GM23338 (cell line): ENCODE data around the gene GALR2. TPM values are rescaled to one million over a fixed set of nuclear protein-coding genes. Genes with fewer than 3 reads are reported as not detected.

ENCODE experiments used
- ATAC-seq: fragments of 200-7000 bp; cut with Tn5 transposase; 3 replicates; pipeline ENCODE4 v1.9.1; 2020
- DNase-seq: peaks from one replicate; pipeline ENCODE4 v3.0.0-alpha.2; 2015; ENCODE audit warnings: low spot score
- H2AFZ ChIP-seq: fragments of 200-600 bp; sonication (generic); 2 replicates; pipeline ENCODE4 v1.8.0; 2016; ENCODE audit warnings: antibody characterized with exemption, mild to moderate bottlenecking, moderate library complexity
- H3F3A ChIP-seq: fragments of 200-600 bp; sonication (generic); replicated peaks from 2 replicates; pipeline ENCODE4 v1.8.0; 2017; ENCODE audit warnings: antibody characterized with exemption, mixed run types, low read depth
- H3K27ac ChIP-seq: fragments of 200-600 bp; sonication (generic); 2 replicates; pipeline ENCODE4 v1.6.1; 2016; ENCODE audit warnings: low read depth
- H3K27me3 ChIP-seq: fragments of 200-600 bp; sonication (generic); 2 replicates; pipeline ENCODE4 v1.8.0; 2016; ENCODE audit warnings: mild to moderate bottlenecking, mixed run types, moderate library complexity; ENCODE audit not compliant: insufficient read depth
- H3K36me3 ChIP-seq: fragments of 200-600 bp; sonication (generic); 2 replicates; pipeline ENCODE4 v1.8.0; 2016; ENCODE audit warnings: mild to moderate bottlenecking; ENCODE audit not compliant: insufficient read depth
- H3K4me1 ChIP-seq: fragments of 200-600 bp; sonication (generic); 2 replicates; pipeline ENCODE4 v1.8.0; 2016; ENCODE audit warnings: mild to moderate bottlenecking, moderate library complexity; ENCODE audit not compliant: insufficient read depth
- H3K4me2 ChIP-seq: fragments of 200-600 bp; sonication (generic); 2 replicates; pipeline ENCODE4 v1.7.1; 2017; ENCODE audit warnings: mixed run types
- H3K4me3 ChIP-seq: fragments of 200-600 bp; sonication (generic); 2 replicates; pipeline ENCODE4 v1.6.1; 2016; ENCODE audit warnings: mixed run types
- H3K79me2 ChIP-seq: fragments of 200-600 bp; sonication (generic); replicated peaks from 2 replicates; pipeline ENCODE4 v1.8.0; 2017; ENCODE audit warnings: mild to moderate bottlenecking; ENCODE audit not compliant: insufficient read depth
- H3K9me2 ChIP-seq: fragments of 200-600 bp; sonication (generic); 2 replicates; pipeline ENCODE4 v1.8.0; 2017; ENCODE audit not compliant: insufficient read depth
- H4K20me1 ChIP-seq: fragments of 200-600 bp; sonication (generic); replicated peaks from 2 replicates; pipeline ENCODE4 v1.8.0; 2017; ENCODE audit warnings: mild to moderate bottlenecking; ENCODE audit not compliant: insufficient read depth
- H3K27ac Mint-ChIP-seq: 2 replicates; pipeline ENCODE4 v1.8.0; 2020; ENCODE audit warnings: inconsistent platforms, mild to moderate bottlenecking, moderate library complexity, mixed read lengths
- H3K27me3 Mint-ChIP-seq: 3 replicates; pipeline ENCODE4 v1.8.0; 2022; ENCODE audit warnings: low read depth, mild to moderate bottlenecking, moderate library complexity, mixed read lengths, inconsistent platforms; ENCODE audit not compliant: insufficient read depth, poor library complexity
- H3K36me3 Mint-ChIP-seq: 3 replicates; pipeline ENCODE4 v1.8.0; 2021; ENCODE audit warnings: low read depth, mild to moderate bottlenecking, inconsistent platforms, moderate library complexity, mixed read lengths
- H3K4me1 Mint-ChIP-seq: 3 replicates; pipeline ENCODE4 v1.8.0; 2020; ENCODE audit warnings: mild to moderate bottlenecking, inconsistent platforms, mixed read lengths
- H3K4me3 Mint-ChIP-seq: 3 replicates; pipeline ENCODE4 v1.8.0; 2021; ENCODE audit warnings: moderate library complexity, mild to moderate bottlenecking, inconsistent platforms, mixed read lengths
- H3K9me3 Mint-ChIP-seq: 3 replicates; pipeline ENCODE4 v1.8.0; 2020; ENCODE audit warnings: moderate library complexity, mild to moderate bottlenecking, inconsistent platforms, mixed read lengths
- CREB1 ChIP-seq: fragments of 250-450 bp; sonication (Bioruptor Pico); IDR thresholded peaks from 2 replicates; pipeline ENCODE4 v1.5.0; 2020; ENCODE audit warnings: low read depth, mild to moderate bottlenecking, moderate library complexity
- CTCF ChIP-seq, 2 experiments: fragments of 200-600 bp in 1 of 2; sonication (generic) in 1 of 2; conservative IDR thresholded peaks; 2 replicates each; pipeline versions ENCODE4 v1.5.1 to v1.6.1; 2016 to 2017; ENCODE audit warnings: antibody characterized with exemption in 2 of 2, low read depth in 2 of 2, mild to moderate bottlenecking in 2 of 2, moderate library complexity in 1 of 2
- ETS1 ChIP-seq: IDR thresholded peaks from 2 replicates; pipeline ENCODE4 v1.6.1; 2016; ENCODE audit warnings: antibody characterized with exemption
- EZH2 ChIP-seq: fragments of 200-600 bp; sonication (generic); IDR thresholded peaks from one replicate; pipeline ENCODE4 v1.8.0; 2017; ENCODE audit warnings: antibody characterized with exemption, mild to moderate bottlenecking, low read depth; ENCODE audit not compliant: unreplicated experiment
- EZH2phosphoT487 ChIP-seq: fragments of 200-600 bp; sonication (generic); IDR thresholded peaks from one replicate; pipeline ENCODE4 v1.8.1; 2018; ENCODE audit warnings: antibody characterized with exemption; ENCODE audit not compliant: unreplicated experiment
- JUNB ChIP-seq: IDR thresholded peaks from one replicate; pipeline ENCODE4 v1.6.1; 2016; ENCODE audit warnings: antibody characterized with exemption; ENCODE audit not compliant: unreplicated experiment
- NANOG ChIP-seq: IDR thresholded peaks from 2 replicates; pipeline ENCODE4 v1.6.1; 2016; ENCODE audit warnings: antibody characterized with exemption, borderline replicate concordance
- STAT1 ChIP-seq: IDR thresholded peaks from one replicate; pipeline ENCODE4 v1.6.1; 2016; ENCODE audit warnings: antibody characterized with exemption; ENCODE audit not compliant: unreplicated experiment
- ZNF331 ChIP-seq: fragments of 250-450 bp; sonication (Bioruptor Pico); IDR thresholded peaks from 2 replicates; pipeline ENCODE4 v1.5.0; 2020; ENCODE audit warnings: low read depth, mild to moderate bottlenecking, moderate library complexity
- polyA plus RNA-seq: library from polyadenylated mRNA; unstranded; fragments of >200 nt; fragmentation: Nextera tagmentation; extraction: Ambion mirVana; gene quantifications from 2 replicates; pipeline ENCODE4 v1.2.1, GENCODE V29; 2016
- total RNA-seq: library from RNA; depleted of rRNA; stranded (reverse); fragments of >200 nt; shearing (Covaris generic); gene quantifications from 2 replicates; pipeline ENCODE4 v1.2.3, GENCODE V29; 2014
- TF ChIP-seq, protein P1 (sequence below): IDR thresholded peaks from one replicate; pipeline ENCODE4 v1.6.1; 2018; ENCODE audit warnings: antibody characterized with exemption; ENCODE audit not compliant: unreplicated experiment

Gene GALR2
- total and polyA plus RNA-seq, 2 experiments from 2014 or later: 0.50 to 2.2 TPM

- TF ChIP-seq CTCF (conservative IDR thresholded peaks at IDR 0.05; ENCODE audit: low read depth in 2 of 2): no peak
- no peak for TF ChIP-seq NANOG
- no peak for TF ChIP-seq CREB1
Observed at GRCh38 chr17:76121932-76122430, 47.4 kb downstream of the GALR2 start (continued).

DNA sequence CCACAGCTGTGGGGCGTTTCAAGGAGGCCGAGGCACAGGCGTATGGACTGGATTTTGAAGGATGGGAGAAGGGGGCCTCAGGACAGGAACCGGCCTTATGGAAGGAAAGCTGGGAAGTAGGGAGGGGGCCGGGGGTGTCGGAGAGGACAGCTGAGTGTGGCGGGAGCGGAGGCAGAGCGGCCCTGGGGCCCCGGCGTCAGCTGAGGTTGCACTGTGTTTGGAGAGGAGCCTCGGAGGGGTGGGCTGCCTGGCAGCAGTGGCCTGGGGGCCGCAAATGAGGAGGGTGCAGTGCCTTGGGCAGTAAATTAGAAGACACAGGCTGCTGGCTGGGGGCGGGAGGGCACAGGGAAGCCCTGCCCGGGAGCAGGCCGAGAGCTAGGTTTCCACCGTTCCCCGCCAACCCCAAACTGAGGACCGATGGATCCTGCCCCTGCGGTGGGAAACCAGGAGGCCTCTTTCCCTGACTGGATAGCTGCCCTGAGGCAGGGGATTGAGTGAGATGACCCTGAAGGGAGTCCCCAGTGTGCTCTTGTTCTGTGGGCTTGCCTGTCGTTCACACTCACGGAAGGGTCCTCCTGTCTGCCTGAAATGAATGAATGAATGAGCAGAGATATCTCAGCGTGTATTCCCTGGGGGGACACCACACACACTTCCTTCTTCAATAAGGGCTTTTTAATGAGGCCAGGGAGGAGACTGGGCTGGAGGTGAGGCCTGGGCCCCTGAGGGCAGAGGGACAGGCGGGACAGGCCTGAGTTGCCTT, 48.0 kb downstream of the GALR2 start:
- DNase-seq (no peak), ATAC-seq (peak; percentile 1)
- H3K4me2 ChIP-seq: peak overlapping the region; percentile 78
- no peaks in the 10 kb centered on the region for H3K9me2 ChIP-seq
- 0 out of 2 replicates have a peak, but pooled peaks cover 4% of the 10 kb centered on the region for H3K27me3 ChIP-seq
- H3K9me3 Mint-ChIP-seq: no peaks in the 10 kb centered on the region; the same call in 2 of the 3 replicates
- H3K27ac Mint-ChIP-seq: peak overlapping the region; percentile 81
- H3K4me1 Mint-ChIP-seq: peaks cover 34% of the 10 kb centered on the region
- peaks cover 29% of the 10 kb centered on the region; the same call in 1 of the 2 replicates for H3K4me1 ChIP-seq
- peak overlapping the region; percentile 53 for H3K4me3 ChIP-seq
- no peaks in the 10 kb centered on the region for H3K36me3 Mint-ChIP-seq
- no peaks in the 10 kb centered on the region for H3K36me3 ChIP-seq
- no peaks in the 10 kb centered on the region for H4K20me1 ChIP-seq
- no peaks in the 10 kb centered on the region for H3K79me2 ChIP-seq
- H3K27me3 Mint-ChIP-seq: peaks cover 23% of the 10 kb centered on the region
- TF ChIP-seq EZH2 (no peak), CREB1 (no peak), JUNB (no peak)
- peak overlapping the region; percentile 63 for H2AFZ ChIP-seq
- H3K27ac ChIP-seq: no peak overlapping the region
- H3K4me3 Mint-ChIP-seq: peak overlapping the region; percentile 44; the same call in 2 of the 3 replicates
- peaks cover 19% of the 10 kb centered on the region for H3F3A ChIP-seq

- no peaks in the 10 kb centered on the region for H3K79me2 ChIP-seq
- no peak for ATAC-seq
- no peak overlapping the region for H3K4me3 ChIP-seq
- no peaks in the 10 kb centered on the region; the same call in 2 of the 3 replicates for H3K9me3 Mint-ChIP-seq
- H3K36me3 Mint-ChIP-seq: no peaks in the 10 kb centered on the region
- peaks cover 29% of the 10 kb centered on the region; the same call in 1 of the 2 replicates for H3K4me1 ChIP-seq
- no peak for TF ChIP-seq EZH2phosphoT487
- TF ChIP-seq STAT1: no peak
- no peak for TF ChIP-seq NANOG
- TF ChIP-seq EZH2: no peak
- TF ChIP-seq ETS1: no peak
- no peak for TF ChIP-seq CREB1
- TF ChIP-seq, protein P1, sequence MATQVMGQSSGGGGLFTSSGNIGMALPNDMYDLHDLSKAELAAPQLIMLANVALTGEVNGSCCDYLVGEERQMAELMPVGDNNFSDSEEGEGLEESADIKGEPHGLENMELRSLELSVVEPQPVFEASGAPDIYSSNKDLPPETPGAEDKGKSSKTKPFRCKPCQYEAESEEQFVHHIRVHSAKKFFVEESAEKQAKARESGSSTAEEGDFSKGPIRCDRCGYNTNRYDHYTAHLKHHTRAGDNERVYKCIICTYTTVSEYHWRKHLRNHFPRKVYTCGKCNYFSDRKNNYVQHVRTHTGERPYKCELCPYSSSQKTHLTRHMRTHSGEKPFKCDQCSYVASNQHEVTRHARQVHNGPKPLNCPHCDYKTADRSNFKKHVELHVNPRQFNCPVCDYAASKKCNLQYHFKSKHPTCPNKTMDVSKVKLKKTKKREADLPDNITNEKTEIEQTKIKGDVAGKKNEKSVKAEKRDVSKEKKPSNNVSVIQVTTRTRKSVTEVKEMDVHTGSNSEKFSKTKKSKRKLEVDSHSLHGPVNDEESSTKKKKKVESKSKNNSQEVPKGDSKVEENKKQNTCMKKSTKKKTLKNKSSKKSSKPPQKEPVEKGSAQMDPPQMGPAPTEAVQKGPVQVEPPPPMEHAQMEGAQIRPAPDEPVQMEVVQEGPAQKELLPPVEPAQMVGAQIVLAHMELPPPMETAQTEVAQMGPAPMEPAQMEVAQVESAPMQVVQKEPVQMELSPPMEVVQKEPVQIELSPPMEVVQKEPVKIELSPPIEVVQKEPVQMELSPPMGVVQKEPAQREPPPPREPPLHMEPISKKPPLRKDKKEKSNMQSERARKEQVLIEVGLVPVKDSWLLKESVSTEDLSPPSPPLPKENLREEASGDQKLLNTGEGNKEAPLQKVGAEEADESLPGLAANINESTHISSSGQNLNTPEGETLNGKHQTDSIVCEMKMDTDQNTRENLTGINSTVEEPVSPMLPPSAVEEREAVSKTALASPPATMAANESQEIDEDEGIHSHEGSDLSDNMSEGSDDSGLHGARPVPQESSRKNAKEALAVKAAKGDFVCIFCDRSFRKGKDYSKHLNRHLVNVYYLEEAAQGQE: no peak
- no peak for TF ChIP-seq CTCF (conservative IDR thresholded peaks at IDR 0.05; ENCODE audit: low read depth in 2 of 2)
- TF ChIP-seq ZNF331 (CRISPR knock-in tag): no peak
- TF ChIP-seq JUNB: no peak
- H4K20me1 ChIP-seq: no peaks in the 10 kb centered on the region
- H3K27ac ChIP-seq: no peak overlapping the region
- H3K27ac Mint-ChIP-seq: no peak overlapping the region
- H3K9me2 ChIP-seq: no peaks in the 10 kb centered on the region
- no peak overlapping the region for H2AFZ ChIP-seq
- H3K27me3 ChIP-seq: 0 out of 2 replicates have a peak, but pooled peaks cover 4% of the 10 kb centered on the region
- H3K27me3 Mint-ChIP-seq: peaks cover 23% of the 10 kb centered on the region
- no peak for DNase-seq
- peak overlapping the region; percentile 78; the same call in 1 of the 2 replicates for H3K4me2 ChIP-seq
- H3K36me3 ChIP-seq: no peaks in the 10 kb centered on the region
- H3K4me1 Mint-ChIP-seq: peaks cover 34% of the 10 kb centered on the region
- H3K4me3 Mint-ChIP-seq: no peak overlapping the region
- peaks cover 19% of the 10 kb centered on the region for H3F3A ChIP-seq
Observed at GRCh38 chr17:76123191-76123499, 48.6 kb downstream of the GALR2 start.
